IPS DF 6.9 (cell line): ENCODE measurements around the gene ICAM2.
"Not testable (repeated sequence)": the region's sequence is repeated elsewhere in the genome, so short reads cannot be mapped to it uniquely, and the experiment has no call there.

Experiments
- DNase-seq: peaks from one replicate; pipeline ENCODE4 v3.0.0-alpha.2; 2013; ENCODE audit warnings: low read depth, low spot score
- H3K27ac ChIP-seq: one replicate; pipeline ENCODE4 v1.5.1; 2013; ENCODE audit warnings: low read length, control low read depth
- H3K27me3 ChIP-seq: 2 replicates; pipeline ENCODE4 v1.6.1; 2013; ENCODE audit warnings: mild to moderate bottlenecking, low read length; ENCODE audit not compliant: control insufficient read depth, insufficient read depth
- H3K36me3 ChIP-seq: 2 replicates; pipeline ENCODE4 v1.6.1; 2013; ENCODE audit warnings: low read length; ENCODE audit not compliant: control insufficient read depth, insufficient read depth
- H3K4me1 ChIP-seq: 2 replicates; pipeline ENCODE4 v1.6.1; 2013; ENCODE audit warnings: low read length; ENCODE audit not compliant: control insufficient read depth, insufficient read depth
- H3K4me3 ChIP-seq: 2 replicates; pipeline ENCODE4 v1.5.1; 2013; ENCODE audit warnings: mild to moderate bottlenecking, low read length
- H3K9me3 ChIP-seq: 2 replicates; pipeline ENCODE4 v1.6.1; 2013; ENCODE audit warnings: low read length, inconsistent platforms; ENCODE audit not compliant: control insufficient read depth, insufficient read depth
- WGBS: extraction: QIAGEN DNeasy Blood & Tissue Kit; methylation state at CpG from one replicate; pipeline ENCODE4 v1.1.7; 2013; ENCODE audit warnings: mixed read lengths, missing lambda C conversion rate; ENCODE audit not compliant: insufficient read length, insufficient coverage; 5-methylcytosine and 5-hydroxymethylcytosine counted together

ICAM2 gene

DNA sequence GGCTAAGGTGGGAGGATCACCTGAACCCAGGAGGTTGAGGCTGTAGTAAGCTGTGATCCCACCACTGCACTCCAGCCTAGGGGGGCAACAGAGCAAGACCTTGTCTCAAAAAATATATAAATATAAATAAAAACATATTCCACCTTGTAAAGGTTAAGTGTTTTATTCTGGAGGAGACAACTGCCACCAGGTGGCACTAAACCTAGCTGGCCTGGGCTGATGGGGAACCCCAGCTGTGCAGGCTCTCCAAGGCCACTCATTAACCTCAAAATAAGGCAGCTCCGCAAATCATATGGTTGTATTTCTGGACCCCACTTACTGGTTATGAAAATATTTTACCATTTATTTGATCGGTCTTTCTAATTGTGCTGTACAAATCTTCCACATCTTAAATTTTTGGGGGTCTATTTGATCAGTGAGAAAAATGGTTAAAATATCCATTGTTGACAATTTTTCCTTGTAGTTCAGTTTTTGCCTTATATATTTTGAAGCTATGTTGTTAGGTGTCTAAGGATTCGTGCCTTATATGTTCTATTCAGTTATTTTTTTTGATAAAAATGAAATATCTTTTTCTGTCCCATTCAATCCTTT is 8.5 kb upstream of the ICAM2 start:
- WGBS: no CpG with 5 or more reads among the region's 3 CpGs
- H3K9me3 ChIP-seq: no peaks in the 10 kb centered on the region
- DNase-seq: peak; percentile 35
- no peak overlapping the region for H3K4me3 ChIP-seq
- no peaks in the 10 kb centered on the region for H3K27me3 ChIP-seq
- no peaks in the 10 kb centered on the region for H3K4me1 ChIP-seq
- H3K27ac ChIP-seq: no peak overlapping the region
- H3K36me3 ChIP-seq: no peaks in the 10 kb centered on the region

DNA sequence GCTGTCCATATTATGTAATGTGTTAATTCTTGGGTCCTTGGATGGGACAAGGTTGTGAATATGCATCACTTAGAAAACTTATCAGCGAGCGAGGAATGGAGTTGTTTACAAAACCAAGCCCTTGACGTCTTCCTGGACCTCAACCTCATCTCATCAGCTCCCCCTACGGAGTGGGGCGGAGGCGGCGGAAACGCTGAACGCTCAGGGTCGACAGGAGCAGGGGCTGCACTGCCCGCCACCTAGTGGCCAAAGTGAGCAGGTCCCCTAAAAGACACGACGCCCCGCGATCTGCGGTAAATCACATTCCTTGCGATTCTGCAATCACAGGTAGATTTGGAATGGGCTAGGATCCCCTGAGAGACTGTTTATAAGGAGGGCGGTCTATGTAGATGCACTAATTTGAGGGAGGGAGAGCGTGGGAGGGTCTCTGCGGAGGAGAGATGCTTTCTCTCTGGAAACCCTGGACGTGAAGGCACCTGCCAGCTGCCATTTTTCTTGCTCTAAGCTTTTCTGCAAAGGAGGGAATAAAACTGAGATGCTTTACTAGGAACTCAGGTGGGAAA is 5.4 kb upstream of the ICAM2 start:
- WGBS: no CpG with 5 or more reads among the region's 21 CpGs
- DNase-seq: peak; percentile 87
- no peak overlapping the region for H3K27ac ChIP-seq
- H3K4me3 ChIP-seq: no peak overlapping the region
- no peaks in the 10 kb centered on the region for H3K27me3 ChIP-seq
- H3K36me3 ChIP-seq: no peaks in the 10 kb centered on the region
- no peaks in the 10 kb centered on the region for H3K4me1 ChIP-seq
- no peaks in the 10 kb centered on the region for H3K9me3 ChIP-seq

DNA sequence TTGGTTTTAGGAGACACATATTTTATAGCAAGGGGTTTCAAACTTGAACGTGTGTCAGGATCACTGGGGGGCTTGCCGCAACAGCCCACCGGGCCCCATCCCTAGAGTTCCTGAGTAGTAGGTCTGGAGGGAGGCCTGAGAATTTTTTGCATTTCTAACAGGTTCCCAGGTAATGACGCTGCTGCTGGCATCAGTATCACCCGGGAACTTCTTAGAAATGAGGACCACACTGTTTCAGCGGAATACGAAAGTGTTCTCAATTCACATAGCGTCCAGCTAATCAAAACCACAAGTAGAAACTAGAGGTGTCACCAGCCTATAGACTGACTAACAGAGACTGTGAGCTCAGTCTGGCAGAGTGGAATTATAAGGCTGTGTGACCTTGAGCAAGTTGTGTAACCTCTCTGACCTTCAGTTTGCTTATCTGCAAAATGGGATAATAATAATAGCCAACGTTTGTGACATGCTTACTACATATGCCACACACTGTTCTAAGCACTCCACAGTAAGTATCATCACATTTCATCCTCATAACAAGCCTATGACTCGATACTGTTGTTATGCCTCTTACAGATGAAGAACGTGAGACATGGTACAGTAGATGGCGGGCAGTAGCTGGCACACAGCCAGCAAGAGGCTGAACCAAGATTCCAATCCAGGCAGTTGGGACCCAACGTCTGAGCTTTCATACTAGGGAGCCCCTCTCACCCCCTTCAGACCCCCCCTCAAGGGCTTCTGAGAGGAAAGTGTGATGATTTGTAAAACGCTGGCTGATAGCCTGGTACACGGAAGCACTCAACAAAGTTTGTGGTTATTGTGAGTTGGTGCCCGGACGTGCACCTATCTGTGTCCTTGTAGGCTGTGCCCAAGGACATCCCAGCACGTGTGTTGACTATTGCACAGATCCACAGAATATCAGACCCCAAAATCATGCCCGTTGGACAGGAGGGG is 4.6 kb upstream of the ICAM2 start:
- H3K4me1 ChIP-seq: no peaks in the 10 kb centered on the region
- H3K27me3 ChIP-seq: no peaks in the 10 kb centered on the region
- H3K4me3 ChIP-seq: no peak overlapping the region
- no peak overlapping the region for H3K27ac ChIP-seq
- no peaks in the 10 kb centered on the region for H3K36me3 ChIP-seq
- no CpG with 5 or more reads among the region's 19 CpGs for WGBS
- DNase-seq: no peak
- H3K9me3 ChIP-seq: no peaks in the 10 kb centered on the region

DNA sequence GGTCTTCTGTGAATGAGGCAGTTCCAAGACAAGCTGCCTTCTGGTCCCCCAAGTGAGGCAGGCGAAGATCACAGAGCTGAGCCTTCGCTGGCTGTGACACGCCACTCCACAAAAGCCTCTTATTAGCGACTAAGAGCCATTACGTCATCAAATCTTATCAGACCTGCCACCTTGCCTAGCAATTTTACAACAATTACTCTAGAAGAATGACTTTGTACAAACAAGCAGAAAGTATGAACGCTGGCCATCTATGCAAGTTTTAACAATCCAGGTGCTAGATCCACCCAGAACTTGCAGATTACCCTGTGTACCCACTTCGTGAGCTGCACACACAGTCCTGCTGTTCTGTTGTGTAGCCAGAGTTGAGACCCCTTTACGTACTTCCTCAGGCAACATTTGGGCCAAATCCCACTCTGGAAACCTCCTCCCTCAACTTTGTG is 3.8 kb upstream of the ICAM2 start:
- WGBS: no CpG with 5 or more reads among the region's 8 CpGs
- H3K36me3 ChIP-seq: no peaks in the 10 kb centered on the region
- H3K27ac ChIP-seq: no peak overlapping the region
- no peak overlapping the region for H3K4me3 ChIP-seq
- no peaks in the 10 kb centered on the region for H3K27me3 ChIP-seq
- no peak for DNase-seq
- no peaks in the 10 kb centered on the region for H3K9me3 ChIP-seq
- H3K4me1 ChIP-seq: no peaks in the 10 kb centered on the region

DNA sequence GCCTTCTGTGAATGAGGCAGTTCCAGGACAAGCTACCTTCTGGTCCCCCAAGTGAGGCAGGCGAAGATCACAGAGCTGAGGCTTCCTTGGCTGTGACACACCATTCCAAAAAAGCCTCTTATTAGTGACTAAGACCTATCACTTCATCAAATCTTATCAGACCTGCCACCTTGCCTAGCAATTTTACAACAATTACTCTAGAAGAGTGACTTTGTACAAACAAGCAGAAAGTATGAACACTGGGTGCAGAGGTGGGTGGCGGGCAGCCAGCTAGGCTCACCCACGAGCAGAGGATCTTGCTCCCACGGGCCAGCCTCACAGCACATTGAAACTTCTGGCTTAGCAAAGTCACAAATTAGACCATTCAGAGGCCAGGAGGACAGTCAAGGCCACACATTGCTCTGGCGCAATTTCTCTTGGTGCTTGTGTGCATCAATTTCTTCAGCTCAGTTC is 2.2 kb upstream of the ICAM2 start:
- no CpG with 5 or more reads among the region's 5 CpGs for WGBS
- no peaks in the 10 kb centered on the region for H3K9me3 ChIP-seq
- DNase-seq: no peak
- H3K27me3 ChIP-seq: no peaks in the 10 kb centered on the region
- no peak overlapping the region for H3K4me3 ChIP-seq
- no peaks in the 10 kb centered on the region for H3K36me3 ChIP-seq
- no peaks in the 10 kb centered on the region for H3K4me1 ChIP-seq
- H3K27ac ChIP-seq: no peak overlapping the region

DNA sequence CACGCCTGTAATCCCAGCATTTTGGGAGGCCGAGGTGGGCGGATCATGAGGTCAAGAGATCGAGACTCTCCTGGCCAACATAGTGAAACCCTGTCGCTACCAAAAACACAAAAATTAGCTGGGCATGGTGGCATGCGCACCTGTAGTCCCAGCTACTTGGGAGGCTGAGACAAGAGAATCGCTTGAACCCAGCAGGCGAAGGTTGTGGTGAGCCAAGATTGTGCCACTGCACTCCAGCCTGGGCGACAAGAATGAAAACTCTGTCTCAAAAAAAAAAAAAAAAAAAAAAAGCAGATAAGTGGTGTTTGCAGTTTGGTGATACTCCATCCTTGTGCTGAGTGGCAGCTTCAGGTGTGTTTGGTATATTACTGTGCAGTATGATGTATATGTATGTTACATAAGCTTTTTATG is 877 bp downstream of the ICAM2 start:
- not testable (repeated sequence) for DNase-seq, H3K4me1 ChIP-seq, H3K27me3 ChIP-seq, H3K27ac ChIP-seq, H3K4me3 ChIP-seq, H3K9me3 ChIP-seq, H3K36me3 ChIP-seq
- WGBS: no CpG with 5 or more reads among the region's 9 CpGs

DNA sequence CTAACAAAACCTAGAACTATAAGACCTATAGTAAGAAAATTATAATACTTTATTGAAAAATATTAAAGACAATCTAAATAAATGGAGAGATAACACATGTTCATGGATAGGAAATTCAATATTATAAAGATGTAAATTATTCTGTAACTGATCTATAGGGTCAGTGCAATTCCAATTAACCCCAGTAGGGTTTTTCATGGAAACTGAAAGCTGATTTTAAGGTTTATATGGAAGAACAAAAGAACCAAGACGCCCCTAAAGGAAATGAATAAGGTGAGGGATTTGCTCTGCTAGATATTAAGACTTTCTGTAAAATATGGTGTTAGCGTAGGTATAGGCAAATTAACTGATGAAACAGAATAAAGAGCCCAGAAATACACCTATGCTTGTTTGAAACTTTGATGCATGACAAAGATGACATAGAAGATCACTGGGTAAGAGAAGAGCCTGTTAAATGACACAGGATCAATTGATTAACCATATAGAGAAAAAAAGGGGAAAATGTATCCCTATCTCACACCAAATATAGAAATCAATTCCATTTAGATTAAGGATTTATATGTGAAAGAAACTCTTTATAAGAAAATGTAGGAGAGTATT is 3.0 kb downstream of the ICAM2 start:
- Histone ChIP-seq H3K27ac (no peak overlapping the region), H3K9me3 (no peaks in the 10 kb centered on the region), H3K27me3 (no peaks in the 10 kb centered on the region), H3K36me3 (no peaks in the 10 kb centered on the region), H3K4me3 (no peak overlapping the region), H3K4me1 (no peaks in the 10 kb centered on the region)
- DNase-seq: no peak
- no CpG with 5 or more reads among the region's 2 CpGs for WGBS

DNA sequence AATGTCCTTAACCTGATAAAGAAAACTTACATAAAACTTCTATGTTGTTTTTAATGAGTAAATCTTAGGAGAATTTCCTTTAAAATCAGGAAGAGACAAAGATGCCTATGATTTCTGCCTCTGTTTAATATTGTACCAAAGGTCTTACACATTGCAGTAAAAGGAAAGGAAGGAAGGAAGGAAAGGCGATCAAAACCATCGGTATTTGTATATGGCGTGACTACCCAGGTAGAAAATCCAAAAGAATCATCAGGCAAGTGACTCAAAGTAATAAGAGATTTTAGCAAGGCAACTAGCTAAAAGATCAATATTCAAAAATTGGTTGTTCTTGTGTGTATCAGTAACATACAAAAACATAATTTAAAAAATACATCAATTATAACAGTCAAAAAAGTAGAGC is 3.5 kb downstream of the ICAM2 start:
- Histone ChIP-seq H3K9me3 (no peaks in the 10 kb centered on the region), H3K27ac (no peak overlapping the region), H3K4me3 (no peak overlapping the region), H3K36me3 (no peaks in the 10 kb centered on the region), H3K4me1 (no peaks in the 10 kb centered on the region), H3K27me3 (no peaks in the 10 kb centered on the region)
- DNase-seq: no peak
- WGBS: no CpG with 5 or more reads among the region's 3 CpGs

DNA sequence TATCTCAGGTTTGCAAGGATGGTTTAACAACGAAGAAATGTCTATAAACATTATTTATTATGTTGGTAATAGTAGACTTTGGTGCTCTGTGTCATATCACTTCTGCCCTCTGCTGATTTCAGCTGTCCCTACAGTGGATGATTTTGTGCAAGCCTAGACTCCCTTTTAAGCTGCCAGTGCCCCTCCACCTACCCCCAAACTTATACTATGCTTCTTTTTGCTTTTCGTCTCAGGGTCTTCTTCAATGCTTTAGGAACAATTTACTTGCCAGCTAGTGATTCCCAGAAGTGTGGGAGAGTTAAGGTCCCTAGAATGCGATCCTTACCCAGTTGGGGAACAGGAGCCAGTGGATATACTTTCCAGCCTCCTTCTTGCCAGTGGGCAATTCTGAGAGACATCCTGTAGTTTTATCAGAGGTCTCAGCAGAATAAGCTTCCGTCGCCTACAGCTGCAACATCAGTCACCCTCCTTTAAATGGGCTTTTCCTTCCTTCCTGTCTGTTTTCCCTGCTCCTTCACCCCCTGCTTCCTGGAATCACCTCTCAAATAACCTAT is 4.1 kb downstream of the ICAM2 start:
- Histone ChIP-seq H3K9me3 (no peaks in the 10 kb centered on the region), H3K36me3 (no peaks in the 10 kb centered on the region), H3K4me3 (no peak overlapping the region), H3K27ac (no peak overlapping the region), H3K4me1 (no peaks in the 10 kb centered on the region), H3K27me3 (no peaks in the 10 kb centered on the region)
- no CpG with 5 or more reads among the region's 5 CpGs for WGBS
- DNase-seq: no peak

DNA sequence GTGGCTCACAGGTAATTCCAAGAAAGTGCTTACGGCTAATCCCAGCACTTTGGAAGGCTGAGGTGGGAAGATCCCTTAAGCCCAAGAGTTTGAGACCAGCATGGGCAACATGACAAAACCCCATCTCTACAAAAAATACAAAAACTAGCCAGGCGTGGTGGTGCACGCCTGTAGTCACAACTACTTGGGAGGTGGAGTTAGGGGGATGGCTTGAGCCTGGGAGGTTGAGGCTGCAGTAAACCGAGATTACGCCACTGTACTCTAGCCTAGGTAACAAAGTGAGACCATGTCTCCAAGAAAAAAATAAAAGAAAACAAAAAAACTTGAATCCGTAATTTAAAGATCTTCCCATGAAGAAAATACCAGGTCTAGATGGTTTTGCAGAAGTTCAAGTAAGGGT is 5.0 kb downstream of the ICAM2 start:
- Histone ChIP-seq H3K4me1 (no peaks in the 10 kb centered on the region), H3K36me3 (no peaks in the 10 kb centered on the region), H3K4me3 (no peak overlapping the region), H3K27me3 (no peaks in the 10 kb centered on the region), H3K27ac (no peak overlapping the region), H3K9me3 (no peaks in the 10 kb centered on the region)
- WGBS: no CpG with 5 or more reads among the region's 6 CpGs
- no peak for DNase-seq
